HepG2 (cell line): Measurements from ENCODE around the gene RFC1. TPM values are rescaled to one million over a fixed set of nuclear protein-coding genes. Genes with fewer than 3 reads are reported as not detected.

Experiments used
- ATF1 ChIP-seq: IDR thresholded peaks from 2 replicates; pipeline ENCODE4 v1.6.1; 2016; ENCODE audit warnings: mild to moderate bottlenecking, control low read depth
- CEBPZ ChIP-seq: IDR thresholded peaks from 2 replicates; pipeline ENCODE4 v1.6.1; 2012; ENCODE audit warnings: low read length, improper control_type of control experiment
- EEA1 ChIP-seq: sonication (generic); formaldehyde crosslinking; IDR thresholded peaks from 2 replicates; pipeline ENCODE4 v1.5.1; 2020; ENCODE audit warnings: mild to moderate bottlenecking, missing genetic modification reagents, borderline replicate concordance
- ELF3 ChIP-seq: IDR thresholded peaks from 2 replicates; pipeline ENCODE4 v1.6.1; 2016; ENCODE audit warnings: missing genetic modification reagents, missing compliant biosample characterization
- GTF2F1 ChIP-seq: fragments of 150-350 bp; IDR thresholded peaks from 2 replicates; pipeline ENCODE4 v1.6.1; 2014; ENCODE audit warnings: low read length
- HES4 ChIP-seq: sonication (generic); formaldehyde crosslinking; IDR thresholded peaks from 2 replicates; pipeline ENCODE4 v1.9.0; 2021; ENCODE audit warnings: mild to moderate bottlenecking, missing genetic modification reagents, borderline replicate concordance
- KAT2B ChIP-seq: fragments of 150-350 bp; IDR thresholded peaks from 2 replicates; pipeline ENCODE4 v1.6.1; 2014; ENCODE audit warnings: low read depth, low read length, borderline replicate concordance
- KDM3A ChIP-seq: IDR thresholded peaks from 2 replicates; pipeline ENCODE4 v1.6.1; 2018; ENCODE audit warnings: low read depth, missing compliant biosample characterization
- PAWR ChIP-seq: sonication (generic); formaldehyde crosslinking; IDR thresholded peaks from 2 replicates; pipeline ENCODE4 v1.4.0; 2020; ENCODE audit warnings: missing genetic modification reagents, mild to moderate bottlenecking, borderline replicate concordance
- PBX3 ChIP-seq: sonication (generic); formaldehyde crosslinking; IDR thresholded peaks from 2 replicates; pipeline ENCODE4 v1.8.1; 2023; ENCODE audit warnings: missing genetic modification reagents, inconsistent platforms, borderline replicate concordance
- RNF2 ChIP-seq: fragments of 450-650 bp; conservative IDR thresholded peaks from 2 replicates; pipeline ENCODE4 v1.6.1; 2016; ENCODE audit warnings: low read depth
- TFDP2 ChIP-seq: sonication (generic); formaldehyde crosslinking; IDR thresholded peaks from 2 replicates; pipeline ENCODE4 v1.4.0; 2020; ENCODE audit warnings: missing genetic modification reagents
- ZNF256 ChIP-seq: sonication (generic); formaldehyde crosslinking; conservative IDR thresholded peaks from 2 replicates; pipeline ENCODE4 v1.4.0; 2020; ENCODE audit warnings: missing genetic modification reagents
- ZNF350 ChIP-seq: sonication (generic); formaldehyde crosslinking; IDR thresholded peaks from 2 replicates; pipeline ENCODE4 v1.4.0; 2020; ENCODE audit warnings: mild to moderate bottlenecking, low read depth, missing genetic modification reagents, borderline replicate concordance
- ZNF619 ChIP-seq: sonication (generic); formaldehyde crosslinking; IDR thresholded peaks from 2 replicates; pipeline ENCODE4 v1.4.0; 2020; ENCODE audit warnings: mild to moderate bottlenecking, missing genetic modification reagents
- ZNF646 ChIP-seq: sonication (generic); formaldehyde crosslinking; IDR thresholded peaks from 2 replicates; pipeline ENCODE4 v1.9.0; 2021; ENCODE audit warnings: mild to moderate bottlenecking, missing genetic modification reagents
- ZZZ3 ChIP-seq: sonication (generic); formaldehyde crosslinking; IDR thresholded peaks from 2 replicates; pipeline ENCODE4 v1.4.0; 2020; ENCODE audit warnings: missing genetic modification reagents, mild to moderate bottlenecking, borderline replicate concordance
- polyA plus RNA-seq, 8 experiments: library from polyadenylated mRNA; depleted of rRNA in 3 of 8; stranded (reverse) in 7 of 8; unstranded in 1 of 8; fragments of >200 nt; fragmentation: Illumina TruSeq in 4 of 8; extraction: Trizol in 4 of 8; gene quantifications; 2 replicates each; pipeline versions ENCODE4 v1.2.1 to v1.2.3, GENCODE V29; 2011 to 2016; ENCODE audit warnings: low read depth in 4 of 8, missing spikeins in 1 of 8, mixed read lengths in 1 of 8; ENCODE audit not compliant: insufficient read depth in 1 of 8
- total RNA-seq, 5 experiments: library from RNA; depleted of rRNA; stranded (reverse); fragments of >200 nt; fragmentation: Illumina TruSeq; extraction: Trizol; gene quantifications; 2 replicates each; pipeline ENCODE4 v1.2.3, GENCODE V29; 2016; ENCODE audit warnings: low read depth in 1 of 5

Gene RFC1
- total and polyA plus RNA-seq, 2 of the 13 experiments (the other 11 are each of a cell fraction or from before 2014, with no cell fraction given): 15.9 to 78.8 TPM

GRCh38 chr4:39367166-39367565 is 1.0 kb upstream of the RFC1 start (continued):
- TF ChIP-seq ELF3 (CRISPR knock-in tag) (0 out of 2 replicates have a peak, but pooled peaks have one; percentile 22), ZZZ3 (no peak), ZNF256 (no peak), KAT2B (no peak), HES4 (CRISPR knock-in tag) (no peak), ZNF619 (CRISPR knock-in tag) (no peak), ATF1 (CRISPR knock-in tag) (no peak), KDM3A (CRISPR knock-in tag) (no peak), RNF2 (no peak), ZNF350 (CRISPR knock-in tag) (no peak), GTF2F1 (no peak), PAWR (CRISPR knock-in tag) (no peak), CEBPZ (no peak), ZNF646 (CRISPR knock-in tag) (no peak), PBX3 (CRISPR knock-in tag) (no peak), TFDP2 (CRISPR knock-in tag) (no peak), EEA1 (CRISPR knock-in tag) (no peak)
